GM20000 (cell line): ENCODE results near the gene ATP6V1F.

Source experiments
- DNase-seq: peaks from one replicate; pipeline ENCODE4 v3.0.0; 2012; ENCODE audit warnings: low spot score
- CTCF ChIP-seq: IDR thresholded peaks from 2 replicates; pipeline ENCODE4 v1.5.1; 2012; ENCODE audit warnings: mild to moderate bottlenecking, control low read depth; ENCODE audit errors: extremely low read depth, missing control alignments

Gene ATP6V1F

GRCh38 chr7:128831994-128832879 lies 30.4 kb upstream of the ATP6V1F start:
- DNase-seq, result peak; percentile 54
- no peak for TF ChIP-seq CTCF

- no peak for TF ChIP-seq CTCF
- no peak for DNase-seq
Observed at GRCh38 chr7:128832880-128833147, 29.8 kb upstream of the ATP6V1F start.

- DNase-seq, result no peak
- TF ChIP-seq CTCF, result no peak
Observed at GRCh38 chr7:128833148-128833945, 29.3 kb upstream of the ATP6V1F start.

GRCh38 chr7:128833946-128834325 lies 28.7 kb upstream of the ATP6V1F start:
- DNase-seq, result no peak
- no peak for TF ChIP-seq CTCF

GRCh38 chr7:128835231-128835751 lies 27.4 kb upstream of the ATP6V1F start:
- no peak for DNase-seq
- no peak for TF ChIP-seq CTCF

- TF ChIP-seq CTCF, result no peak
Observed at GRCh38 chr7:128835790-128836641, 26.6 kb upstream of the ATP6V1F start.

More at GRCh38 chr7:128835790-128836641, 26.6 kb upstream of the ATP6V1F start:
- no peak for DNase-seq
